NOMO-1 treated with dmso at 0.1 percent for 144 hours (cell line): Measurements from ENCODE around the gene CLASP1.
"Not testable (repeated sequence)": the region's sequence is repeated elsewhere in the genome, so short reads cannot be mapped to it uniquely, and the experiment has no call there.

Experiments used
- DNase-seq: peaks from one replicate; lab custom pipeline; 2025; ENCODE audit not compliant: unreplicated experiment; lab: John Stamatoyannopoulos, UW

Gene CLASP1

DNA sequence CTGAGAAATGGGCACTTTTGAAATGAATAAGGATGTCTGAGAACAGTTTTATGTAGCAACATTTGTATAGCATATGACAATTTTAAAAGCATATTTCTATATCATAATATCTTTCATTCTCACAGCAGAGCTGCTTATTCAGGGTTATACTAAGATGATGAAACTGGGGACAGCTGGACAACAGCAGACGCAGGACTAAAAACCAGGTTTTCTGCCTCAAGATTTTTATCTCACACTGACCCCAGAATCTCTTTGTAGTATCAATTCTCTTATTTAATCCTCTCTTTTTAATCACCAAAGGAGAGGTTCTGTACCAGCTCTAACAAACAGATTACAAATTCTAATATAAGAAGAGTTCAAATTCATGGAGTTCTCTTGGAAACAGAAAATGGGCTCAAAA is 290.1 kb downstream of the CLASP1 start:
- no peak for DNase-seq

DNA sequence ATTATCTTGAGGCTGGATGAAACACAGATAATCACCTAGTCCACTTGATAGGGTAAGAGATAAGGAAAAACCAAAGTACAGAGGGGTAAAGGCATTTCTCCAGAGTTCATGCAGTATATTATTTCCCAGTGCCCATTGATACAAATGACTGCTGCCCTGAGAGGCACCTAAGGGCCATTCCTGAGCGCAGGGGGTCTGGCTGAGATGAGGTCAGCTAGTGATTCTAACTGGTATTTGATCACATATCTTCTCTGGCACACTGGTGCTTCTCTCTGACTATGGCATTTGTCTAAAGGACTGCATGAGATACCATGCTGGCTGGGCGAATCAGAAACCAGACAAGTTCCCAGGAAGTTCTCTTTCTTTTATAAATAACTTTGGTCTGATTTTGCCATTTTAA is 291.0 kb downstream of the CLASP1 start:
- no peak for DNase-seq

DNA sequence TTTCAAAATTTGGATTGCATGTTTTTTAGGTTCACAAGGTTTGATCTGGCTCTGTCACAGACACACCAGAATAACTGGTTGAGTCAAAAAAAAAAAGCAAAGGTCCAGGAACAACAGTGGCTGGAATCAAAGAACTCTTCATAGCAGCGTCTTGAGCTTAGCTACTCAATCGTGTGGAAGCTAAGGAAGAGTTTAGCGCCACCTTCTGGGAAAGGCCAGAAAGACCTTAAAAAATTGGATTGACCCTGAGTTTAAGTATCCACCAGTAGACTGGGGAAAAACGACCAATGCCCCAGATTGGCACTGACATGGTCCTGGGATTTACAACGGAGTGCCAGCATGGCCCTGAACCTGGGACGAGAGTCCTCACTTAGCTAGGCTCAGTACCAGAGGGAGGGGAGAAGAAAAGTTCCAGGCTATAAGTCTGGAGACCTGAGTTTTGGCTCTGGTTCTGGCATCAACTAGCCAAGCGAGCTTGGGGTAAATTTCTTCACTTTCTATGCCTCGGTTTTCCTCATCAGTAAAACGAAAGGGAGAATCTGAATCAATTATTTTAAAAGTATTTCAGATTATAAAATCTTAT is 293.1 kb downstream of the CLASP1 start:
- no peak for DNase-seq

DNA sequence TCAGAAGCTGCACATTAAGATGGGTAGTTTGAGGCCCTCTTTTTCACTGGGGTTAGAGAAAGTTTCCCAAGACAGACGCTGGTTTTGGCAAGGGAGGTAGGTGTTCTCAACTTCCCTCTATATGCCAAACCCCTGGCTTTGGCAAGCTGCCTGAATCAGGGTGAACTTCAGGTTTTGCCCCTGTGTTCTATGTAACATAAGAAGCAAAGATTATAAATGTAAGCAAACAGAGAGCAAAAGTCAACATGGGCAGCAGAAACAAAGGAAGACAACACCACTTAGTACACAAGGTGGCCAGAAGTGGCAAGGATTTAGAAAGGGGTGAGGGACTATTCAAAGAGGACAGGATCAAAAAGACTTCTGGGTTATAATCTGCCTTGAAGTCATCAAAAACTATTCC is 293.8 kb downstream of the CLASP1 start:
- DNase-seq = no peak

DNA sequence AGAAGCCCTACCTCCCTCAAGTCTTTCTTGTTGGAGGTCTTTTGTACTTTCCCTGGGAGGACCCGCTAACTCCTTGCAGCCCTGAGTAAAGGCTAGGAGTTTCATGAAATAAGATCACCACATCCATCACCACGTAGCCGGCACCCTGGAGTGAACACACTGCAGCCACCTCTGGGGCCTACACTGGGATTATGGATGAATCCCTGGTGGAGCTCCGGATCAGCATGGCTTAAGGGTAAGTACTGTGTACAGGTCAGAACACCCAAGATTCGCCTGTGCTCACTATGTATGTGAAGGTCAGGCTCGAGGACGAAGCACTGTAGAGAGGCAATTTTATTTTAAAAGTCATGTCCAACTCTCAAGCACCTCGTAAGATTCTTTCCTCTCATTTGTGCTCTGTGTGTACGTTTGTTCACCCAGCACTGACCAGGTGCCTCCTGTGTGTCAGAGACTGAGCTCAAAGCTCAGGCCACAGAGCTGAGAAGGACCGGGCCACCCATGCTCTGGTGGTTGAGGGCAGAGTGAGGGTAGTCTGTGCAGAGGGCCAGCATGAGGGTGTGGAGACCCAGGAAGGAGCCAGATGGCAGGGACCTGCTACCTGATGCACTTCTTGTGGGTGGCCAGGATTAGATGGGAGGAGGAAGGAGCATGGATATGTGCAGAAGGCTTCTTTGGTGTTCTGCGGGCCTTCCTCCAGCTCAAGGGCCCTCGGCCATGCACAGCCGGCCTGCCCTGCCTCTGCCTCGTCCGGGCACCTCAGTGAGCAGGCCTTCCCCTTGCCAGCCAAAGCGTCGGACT is 297.5 kb downstream of the CLASP1 start:
- DNase-seq = no peak

DNA sequence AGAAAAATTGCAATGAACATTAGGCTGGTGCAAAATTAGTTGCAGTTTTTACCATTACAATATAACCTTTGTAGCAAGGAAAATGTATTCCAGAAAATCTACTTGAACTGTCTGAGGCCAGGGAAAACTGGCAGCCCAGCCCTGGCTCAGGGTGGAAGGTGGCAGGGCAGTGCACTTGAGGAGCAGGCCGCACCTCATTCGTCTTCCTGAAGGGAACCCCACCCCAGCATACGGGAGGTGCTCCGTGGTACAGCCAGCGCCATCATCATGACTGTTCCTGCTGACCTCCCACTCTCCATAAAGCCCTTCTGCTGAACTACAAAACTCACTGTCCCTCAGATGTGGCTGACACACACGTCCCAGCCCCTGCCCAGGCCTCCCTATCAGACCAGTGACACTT is 298.4 kb downstream of the CLASP1 start:
- no peak for DNase-seq

DNA sequence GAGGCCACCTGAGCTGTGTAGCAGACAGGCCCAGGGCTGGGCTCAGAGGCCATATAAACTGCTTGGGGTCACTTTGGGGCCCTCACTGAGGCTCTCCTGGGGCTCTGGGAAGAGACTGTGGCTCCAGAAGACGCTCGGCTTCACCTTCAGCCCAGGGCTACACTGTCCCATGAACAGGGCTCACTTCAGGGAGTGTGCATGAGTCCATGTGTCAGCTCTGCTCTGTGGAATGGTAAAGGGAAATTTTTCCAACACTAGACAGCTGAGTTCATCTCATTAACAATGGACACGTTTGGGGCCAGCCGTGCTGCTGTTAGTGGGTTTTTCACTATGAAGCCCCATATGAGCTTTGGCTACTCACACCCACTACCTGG is 298.9 kb downstream of the CLASP1 start:
- DNase-seq = no peak

DNA sequence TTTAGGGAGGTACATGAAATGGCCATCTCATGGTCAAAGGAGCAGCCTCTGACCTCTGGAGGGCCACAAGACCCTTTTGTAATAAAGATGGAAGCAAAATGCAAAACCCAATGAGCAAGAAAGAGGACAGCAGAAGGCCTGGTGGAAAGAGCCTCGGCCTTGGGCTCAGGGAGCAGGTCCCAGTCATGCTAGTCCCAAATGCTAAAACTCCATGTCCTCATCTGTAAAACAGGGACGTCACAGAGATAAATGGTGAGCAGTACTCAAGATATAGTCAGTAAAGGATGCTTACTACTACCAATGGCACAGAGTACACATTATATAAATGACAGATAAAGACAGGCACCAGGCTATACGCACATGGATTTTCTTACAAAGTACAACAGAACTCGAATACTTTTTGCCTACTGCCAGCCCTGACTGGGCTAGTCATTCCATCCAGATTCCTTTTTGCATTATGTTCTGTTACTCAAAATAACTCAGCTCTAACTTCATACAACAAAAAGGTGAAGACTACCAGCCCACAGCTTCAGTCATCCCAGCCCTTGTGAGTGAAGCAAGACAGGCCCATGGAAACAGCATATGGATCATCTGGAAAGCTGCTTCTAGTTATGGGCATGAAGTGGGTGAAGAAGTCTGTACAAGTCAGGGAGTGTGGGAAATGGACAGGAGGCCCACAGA is 299.4 kb downstream of the CLASP1 start:
- no peak for DNase-seq

DNA sequence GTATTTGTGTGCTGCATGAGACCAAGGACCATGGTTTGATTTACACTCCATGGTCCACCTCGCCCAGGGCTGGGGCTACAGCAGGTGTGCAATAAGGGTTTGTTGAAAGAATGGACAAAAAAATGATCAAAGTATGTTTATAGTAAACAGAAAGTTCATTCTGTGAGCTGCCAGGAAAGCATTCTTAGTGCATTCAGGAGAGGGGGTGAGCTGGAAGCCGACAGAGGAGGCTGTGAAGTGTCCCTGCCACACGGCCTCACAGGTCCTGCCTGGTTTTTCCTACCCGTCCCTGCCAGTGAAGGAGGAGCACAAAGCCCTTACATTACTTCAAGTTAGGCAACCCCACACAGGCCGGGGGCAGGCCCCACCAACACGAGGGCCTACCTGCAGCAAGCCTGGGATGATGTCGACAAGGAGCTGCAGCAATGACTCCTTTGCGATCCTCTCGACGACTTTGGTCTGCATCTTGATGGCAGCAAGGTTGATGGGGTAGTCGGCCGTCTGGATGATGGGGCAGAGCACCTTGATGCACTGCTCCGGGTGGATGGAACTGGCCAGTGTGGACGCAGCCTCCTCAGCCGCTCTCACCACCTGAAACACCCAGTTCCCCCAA is 301.0 kb downstream of the CLASP1 start:
- no peak for DNase-seq

DNA sequence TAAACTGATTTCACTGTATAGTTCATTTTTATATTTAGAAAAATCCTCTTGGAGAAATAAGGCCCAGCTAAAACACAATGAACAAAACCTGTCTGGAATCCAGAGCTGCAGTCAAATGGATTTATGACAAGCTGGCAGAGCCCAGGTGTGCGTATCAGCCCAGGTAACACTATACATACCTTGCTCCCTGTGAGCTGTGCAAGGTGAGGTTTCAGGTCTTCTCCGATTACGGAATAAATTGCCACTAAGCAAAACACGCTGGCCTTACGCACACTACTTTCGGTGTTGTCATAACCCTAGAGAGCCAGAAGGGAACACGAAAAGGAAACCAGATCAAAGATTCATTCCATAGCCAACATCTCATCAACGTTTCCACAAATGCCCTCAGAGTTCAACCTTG is 302.4 kb downstream of the CLASP1 start:
- no peak for DNase-seq

DNA sequence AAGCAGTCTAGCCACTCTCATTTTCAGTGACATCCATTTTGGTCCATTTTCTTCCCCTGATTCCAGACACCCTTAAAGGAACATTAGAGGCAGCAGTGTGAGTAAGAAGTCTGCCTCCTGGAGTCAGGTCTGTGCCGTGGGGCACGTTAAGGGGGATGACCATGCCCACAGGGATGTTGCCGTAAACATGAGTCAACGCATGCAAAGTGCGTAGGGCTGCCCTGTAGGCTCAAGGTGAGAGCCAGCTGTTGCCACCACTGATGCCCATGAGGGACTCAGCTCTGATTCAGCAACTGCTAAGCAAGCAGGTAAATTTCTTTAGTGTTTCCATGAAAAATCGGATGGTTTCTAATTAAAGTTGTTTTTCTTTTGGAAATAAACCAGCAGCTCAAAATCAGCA is 302.9 kb downstream of the CLASP1 start:
- no peak for DNase-seq

DNA sequence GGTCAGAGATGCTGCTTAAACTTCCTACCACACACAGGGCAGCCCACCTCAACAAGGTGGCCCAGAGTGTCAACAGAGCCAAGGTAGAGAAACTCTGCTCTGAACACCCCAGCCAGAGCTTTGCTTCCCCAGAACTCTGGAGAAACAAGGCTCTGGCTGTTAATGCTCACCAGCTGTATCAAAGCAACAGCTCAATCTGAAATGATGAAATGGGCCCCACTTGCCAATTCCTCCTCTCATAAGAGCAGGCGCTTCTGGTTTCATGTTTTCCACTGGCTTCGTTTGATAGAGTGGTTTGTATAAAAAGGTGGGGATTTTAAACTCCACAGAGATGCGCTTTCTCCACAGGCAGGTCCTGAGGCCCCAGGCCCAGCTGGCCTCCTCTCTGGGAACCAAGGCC is 303.4 kb downstream of the CLASP1 start:
- no peak for DNase-seq

DNA sequence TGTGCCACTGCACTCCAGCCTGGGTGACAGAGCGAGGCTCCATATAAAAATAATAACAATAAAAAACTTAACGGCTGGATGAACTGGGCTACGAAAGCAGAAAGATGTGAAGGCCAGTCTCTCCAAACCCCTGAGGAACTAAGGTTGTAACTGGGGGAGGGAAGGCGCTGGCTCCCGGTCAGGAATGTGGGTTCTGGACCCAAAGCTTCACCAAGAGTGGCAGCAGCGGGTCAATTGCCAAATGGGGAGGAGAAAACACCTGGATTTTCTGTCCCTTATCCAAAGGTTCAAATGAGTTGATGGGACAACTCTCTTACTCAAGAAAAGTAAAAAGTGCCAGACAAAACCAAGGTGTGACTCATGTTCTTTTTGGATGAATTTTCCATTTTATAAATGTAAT is 304.2 kb downstream of the CLASP1 start:
- DNase-seq = no peak

DNA sequence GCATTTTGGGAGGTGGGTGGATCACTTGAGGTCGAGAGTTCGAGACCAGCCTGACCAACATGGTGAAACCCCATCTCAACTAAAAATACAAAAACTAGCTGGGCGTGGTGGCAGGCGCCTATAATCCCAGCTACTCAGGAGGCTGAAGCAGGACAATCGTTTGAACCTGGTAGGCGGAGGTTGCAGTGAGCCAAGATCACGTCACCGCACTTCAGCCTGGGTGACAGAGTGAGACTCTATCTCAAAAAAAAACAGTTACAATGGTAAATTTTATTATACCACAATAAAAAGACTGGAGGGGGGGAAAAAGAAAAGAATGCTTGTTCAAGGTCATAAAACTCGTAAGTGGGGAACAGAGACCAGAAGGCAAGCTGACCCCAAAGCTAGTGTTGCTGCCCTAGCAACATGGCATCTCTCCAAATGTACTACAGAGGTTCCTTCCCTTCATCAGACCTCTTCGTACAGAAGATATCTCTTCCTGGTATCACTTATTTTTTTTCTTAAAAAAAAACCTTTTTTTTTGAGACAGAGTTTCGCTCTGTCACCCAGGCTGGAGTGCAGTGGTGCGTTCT is 305.3 kb downstream of the CLASP1 start:
- DNase-seq = not testable (repeated sequence)

DNA sequence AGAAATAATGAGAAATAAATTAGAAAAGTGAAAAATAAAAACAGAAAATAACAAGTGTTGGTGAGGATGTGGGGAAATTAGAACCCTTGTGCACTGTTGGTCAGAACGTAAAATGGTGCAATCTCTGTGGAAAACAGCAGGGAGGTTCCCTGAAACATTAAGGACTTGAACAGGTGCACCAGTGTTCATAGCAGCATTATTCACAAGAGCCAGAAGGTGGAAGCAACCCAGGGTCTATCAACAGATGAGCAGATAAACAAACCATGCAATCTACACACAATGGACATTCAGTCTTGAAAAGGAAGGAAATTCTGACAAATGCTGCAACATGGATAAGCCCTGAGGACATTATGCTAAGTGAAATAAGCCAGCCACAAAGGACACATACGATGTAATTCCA is 306.1 kb downstream of the CLASP1 start:
- DNase-seq = no peak

DNA sequence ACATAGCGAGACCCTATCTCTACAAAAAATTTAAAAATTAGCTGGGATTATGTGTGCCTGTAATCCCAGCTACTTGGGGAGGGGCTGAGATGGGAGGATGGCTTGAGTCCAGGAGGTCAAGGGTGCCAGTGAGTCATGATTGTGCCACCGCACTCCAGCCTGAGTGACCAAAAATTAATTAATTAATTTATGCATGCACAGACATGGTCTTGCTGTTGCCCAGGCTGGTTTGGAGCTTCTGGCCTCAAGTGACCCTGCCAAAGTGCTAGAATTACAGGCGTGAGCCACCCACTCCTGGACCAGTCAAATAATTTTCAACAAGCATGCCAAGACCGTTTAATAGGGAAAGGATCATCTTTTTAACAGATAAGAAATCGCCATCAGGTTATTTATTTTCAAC is 306.5 kb downstream of the CLASP1 start:
- DNase-seq = no peak

DNA sequence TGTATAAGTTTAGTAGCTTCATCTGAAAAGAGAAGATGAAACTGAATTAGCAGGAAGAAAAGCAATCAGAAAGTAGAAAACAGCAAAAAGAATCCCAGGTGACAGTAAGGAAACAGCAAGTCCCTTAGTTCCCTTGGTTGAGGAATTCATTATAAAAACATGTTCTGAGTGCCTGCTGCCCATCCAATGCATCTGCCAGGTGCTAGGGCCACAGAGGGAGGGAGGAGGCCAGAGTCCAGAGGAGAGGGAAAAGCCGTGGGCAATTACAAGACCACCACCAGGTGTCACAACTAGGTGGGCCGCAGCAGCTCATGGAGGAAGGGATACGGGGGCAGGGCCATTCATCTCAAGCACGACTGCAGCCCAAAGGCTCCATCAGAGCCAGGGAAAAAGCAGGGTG is 308.3 kb downstream of the CLASP1 start:
- no peak for DNase-seq

DNA sequence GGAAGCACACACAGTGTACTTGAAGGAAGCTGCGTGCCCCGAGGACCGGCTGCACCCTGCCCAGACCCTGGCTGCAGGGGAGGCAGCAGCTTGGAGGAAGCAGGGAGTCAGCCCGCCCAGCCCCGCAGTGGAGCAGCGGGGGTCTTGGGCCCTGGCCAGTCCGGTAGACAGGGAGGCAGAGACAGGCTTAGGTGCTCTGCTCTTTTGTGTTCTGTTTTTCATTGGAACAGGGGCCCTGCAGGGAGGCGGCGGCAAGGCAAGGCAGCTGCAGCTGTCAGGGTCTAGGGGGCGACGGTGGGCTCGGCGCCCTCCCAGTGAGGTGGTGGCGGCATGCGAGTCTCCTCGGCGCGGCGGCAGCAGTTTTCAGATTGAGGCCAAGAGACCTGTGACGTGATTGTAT is 311.0 kb downstream of the CLASP1 start:
- no peak for DNase-seq

DNA sequence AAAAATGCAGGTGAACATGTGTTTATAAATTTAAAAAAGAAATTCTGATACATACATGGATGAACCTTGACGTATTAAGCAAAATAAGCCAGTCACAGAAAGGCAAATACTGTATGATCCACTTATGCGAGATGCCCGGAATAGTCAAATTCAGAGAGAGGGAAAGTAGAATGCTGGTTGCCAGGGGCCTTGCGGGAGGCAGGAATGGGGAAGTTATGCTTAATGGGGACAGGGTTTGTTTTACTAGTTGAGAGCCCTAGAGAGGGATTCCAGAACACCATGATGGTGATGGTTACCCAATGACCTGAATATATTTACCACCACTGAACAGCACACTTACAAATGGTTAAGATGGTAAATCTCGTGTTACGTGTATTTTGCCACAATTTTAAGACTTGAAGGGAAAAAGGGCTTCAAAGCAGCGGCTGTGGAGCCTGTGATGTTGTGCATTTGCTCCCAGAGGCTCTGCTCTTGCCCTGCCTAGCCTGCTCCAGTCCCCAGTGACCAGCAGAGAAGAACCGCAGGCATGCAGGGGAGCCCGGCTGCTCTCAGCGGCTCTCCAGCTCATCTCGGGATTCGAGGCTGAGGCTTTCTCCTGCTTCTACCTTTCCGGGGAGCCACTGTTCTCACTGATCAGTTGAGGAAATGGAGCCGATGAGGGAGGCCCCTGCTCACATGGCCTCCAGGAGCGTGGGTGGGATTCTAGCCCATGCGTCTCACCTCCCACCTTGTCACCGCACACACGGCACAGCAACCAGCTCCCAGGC is 312.6 kb downstream of the CLASP1 start:
- DNase-seq = no peak

DNA sequence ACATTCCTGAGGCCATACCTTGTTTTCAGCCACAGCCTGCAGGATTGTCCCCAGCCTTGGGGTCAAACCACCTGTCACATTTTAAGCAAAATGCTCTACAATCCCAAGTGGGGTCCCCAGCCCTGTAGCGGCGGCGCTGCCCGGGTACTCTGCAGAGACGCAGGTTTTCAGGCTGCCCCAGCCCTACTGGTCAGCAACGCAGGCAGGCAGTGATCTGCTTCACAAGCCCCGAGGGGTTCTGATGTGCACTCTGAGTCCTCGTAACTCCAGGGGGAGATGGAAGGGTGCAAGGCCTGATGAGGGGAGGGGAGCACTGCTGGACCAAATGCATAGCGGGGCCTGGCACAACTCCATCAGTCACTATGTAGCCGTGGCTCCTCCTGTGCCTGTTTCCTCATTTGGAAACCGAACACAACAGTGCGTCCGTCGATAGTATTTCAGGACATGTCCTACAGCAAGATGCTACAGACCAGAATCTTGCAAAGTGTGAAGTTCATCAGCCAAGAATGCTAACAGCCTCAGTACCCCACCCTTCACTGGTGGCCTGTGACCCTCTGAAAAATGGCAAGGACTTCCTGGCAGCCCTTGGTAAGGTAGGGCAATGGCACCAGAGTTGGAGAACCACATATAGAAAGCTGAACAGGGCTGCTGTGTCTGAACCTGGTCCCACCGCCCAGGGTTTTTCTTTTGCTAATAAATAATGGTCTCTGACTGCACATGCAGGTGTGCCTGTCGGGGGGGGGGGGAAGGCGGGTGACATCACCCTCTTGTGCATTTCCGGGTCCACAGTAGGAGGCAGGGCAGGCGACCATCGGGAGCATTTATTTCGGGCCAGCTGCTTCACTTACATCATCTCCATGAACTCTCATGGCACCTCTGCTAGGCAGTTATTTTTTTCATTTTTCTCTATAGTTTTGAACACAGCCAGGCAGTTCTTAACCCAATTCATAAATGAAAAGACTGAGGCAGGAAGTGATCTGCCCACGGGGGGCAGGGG is 313.7 kb downstream of the CLASP1 start:
- no peak for DNase-seq
